Measurements from ENCODE around the gene TBC1D12.
"Not testable (repeated sequence)": the region's sequence is repeated elsewhere in the genome, so short reads cannot be mapped to it uniquely, and the experiment has no call there.

TBC1D12 gene

GRCh38 chr10:94402204-94402842, at the start of gene TBC1D12:
Gene TBC1D12 (plus strand): TSS chr10:94402541. CDS start chr10:94402614, 73 bp downstream.
- DNase-seq = peak; percentile 95 to 96

GRCh38 chr10:94353336-94353735, 49.0 kb upstream of the TBC1D12 start:
- DNase-seq = no peak

DNA sequence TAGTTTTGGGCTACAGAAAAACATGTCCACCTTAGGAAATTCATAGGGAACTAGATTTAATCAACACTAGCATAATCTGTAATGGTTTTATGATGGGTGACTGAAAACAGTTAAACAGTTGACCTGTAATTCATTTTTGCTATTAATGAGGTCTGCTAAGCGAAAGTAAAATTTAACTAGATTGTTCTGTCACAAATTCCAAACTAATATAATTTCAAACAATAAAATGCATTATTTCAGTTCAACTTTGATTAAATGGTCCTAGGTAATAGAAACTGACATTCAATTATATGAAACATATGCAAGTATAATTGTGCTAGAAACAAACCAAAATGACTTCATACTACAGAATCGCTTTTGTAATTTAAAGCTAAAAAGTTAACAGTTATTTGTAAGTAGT, 46.5 kb upstream of the TBC1D12 start:
- DNase-seq = no peak

DNA sequence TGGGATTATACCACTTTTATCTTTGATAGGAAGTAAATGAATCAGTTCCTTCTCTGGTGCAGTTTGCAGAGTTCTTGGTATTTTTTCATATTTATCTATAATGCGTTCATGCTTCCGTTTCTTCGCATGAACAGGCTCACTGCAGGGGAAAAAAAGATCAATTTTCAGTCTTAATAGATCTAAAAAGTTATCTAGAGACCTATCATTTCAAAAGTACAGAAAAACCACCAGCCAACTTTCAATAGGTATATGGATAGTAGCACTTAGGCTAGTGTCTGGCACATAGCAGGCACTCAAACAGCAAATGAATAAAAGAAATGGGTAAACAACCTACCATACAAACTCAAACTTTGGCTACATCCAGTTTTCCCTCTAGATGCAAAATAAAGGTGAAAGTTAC, 45.1 kb upstream of the TBC1D12 start:
- DNase-seq = no peak

DNA sequence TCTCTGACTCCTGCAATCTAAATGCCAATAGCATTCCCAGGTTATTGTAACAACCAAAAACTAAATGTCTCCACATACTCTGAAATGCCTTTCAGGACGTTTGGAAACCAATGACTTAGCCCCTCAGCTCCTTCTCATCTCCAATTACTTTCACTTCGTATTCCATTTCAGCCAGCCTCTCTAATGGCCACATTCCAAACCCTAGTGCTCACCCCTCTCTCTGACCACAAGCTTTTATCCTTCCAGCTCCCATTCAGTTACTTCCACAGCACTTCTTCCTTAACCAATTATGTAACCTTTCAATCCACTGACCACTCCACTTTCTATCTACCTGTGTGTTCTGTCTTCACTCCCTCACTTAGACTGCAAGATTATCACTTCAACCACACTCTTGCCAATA, 43.9 kb upstream of the TBC1D12 start:
- DNase-seq = no peak

DNA sequence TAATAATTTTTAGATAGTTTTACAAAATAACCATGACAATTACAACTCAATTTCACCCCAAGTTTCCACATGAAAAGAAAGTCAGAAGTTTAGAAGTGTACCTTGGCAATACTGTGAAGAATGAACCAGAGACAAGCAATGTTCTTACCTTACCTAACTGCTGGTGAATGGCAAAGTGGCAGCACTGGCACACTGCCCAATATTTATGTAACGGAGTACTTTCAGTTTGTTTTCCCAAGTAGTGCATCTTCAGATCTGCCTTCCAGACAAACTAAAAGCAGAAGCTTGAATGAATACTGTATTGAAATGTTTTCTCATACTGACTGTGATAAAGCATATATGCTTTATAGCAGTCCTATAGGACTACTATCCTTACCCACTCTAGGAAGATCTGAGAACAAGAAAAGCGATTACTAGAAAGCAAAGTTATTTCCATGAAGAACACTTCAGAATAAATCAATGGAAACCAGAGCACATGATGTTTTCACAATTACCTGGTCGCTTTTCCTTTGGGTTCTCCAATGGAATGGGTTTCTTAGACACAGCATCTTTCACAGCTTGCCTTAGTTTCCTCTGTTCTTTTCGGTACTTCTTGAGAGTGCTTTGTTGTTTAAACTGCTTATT, 41.1 kb upstream of the TBC1D12 start:
- peak in 1 of 2 experiments; percentile 4 for DNase-seq

DNA sequence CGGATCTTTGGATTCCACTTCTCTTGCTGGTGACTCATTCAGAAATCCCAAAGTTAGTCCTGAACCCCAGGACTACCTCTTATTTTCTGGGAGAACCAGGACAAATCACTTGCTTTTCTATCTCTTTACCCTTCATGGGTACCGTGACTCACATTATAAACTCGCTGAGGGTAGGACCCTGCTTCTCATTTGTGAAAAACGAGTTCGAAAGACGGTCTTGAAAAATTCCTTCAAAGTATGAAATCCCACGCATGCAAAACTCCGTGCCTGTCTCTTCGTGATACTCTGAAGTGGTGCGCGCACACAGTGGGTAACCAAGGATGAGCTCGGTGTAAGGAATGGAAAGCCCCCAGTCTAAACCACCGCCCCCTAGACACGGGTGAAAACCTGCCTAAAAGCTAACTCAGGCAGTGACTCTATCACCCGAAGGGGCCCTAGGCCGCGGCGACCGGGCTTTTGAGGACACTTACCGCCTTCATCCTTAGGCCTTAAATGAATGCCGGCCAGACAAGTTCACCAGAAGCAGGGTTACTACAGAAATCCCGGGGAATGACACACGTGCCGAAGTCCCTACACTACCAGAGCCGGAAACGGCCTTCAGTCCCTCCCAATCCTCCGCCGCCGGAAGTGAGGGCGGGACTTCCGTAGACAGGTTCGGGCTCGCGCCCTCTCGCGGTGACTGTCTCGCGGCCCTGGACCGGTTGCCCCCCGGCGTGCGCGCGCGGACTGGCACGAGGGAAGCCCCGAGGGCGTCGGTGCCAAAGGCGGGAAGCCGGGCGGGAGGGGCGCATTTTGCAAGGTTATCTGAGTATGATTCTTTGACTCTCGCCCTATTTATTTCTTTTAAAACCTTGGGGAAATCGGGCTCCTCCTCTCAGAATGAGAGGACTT, 39.7 kb upstream of the TBC1D12 start, which contains the start of gene NOC3L:
NOC3L (minus strand) TSS at position 580 of the 891 bp plus-strand sequence; CDS start at position 479, 101 bp downstream.
- peak; percentile 91 to 92 for DNase-seq

DNA sequence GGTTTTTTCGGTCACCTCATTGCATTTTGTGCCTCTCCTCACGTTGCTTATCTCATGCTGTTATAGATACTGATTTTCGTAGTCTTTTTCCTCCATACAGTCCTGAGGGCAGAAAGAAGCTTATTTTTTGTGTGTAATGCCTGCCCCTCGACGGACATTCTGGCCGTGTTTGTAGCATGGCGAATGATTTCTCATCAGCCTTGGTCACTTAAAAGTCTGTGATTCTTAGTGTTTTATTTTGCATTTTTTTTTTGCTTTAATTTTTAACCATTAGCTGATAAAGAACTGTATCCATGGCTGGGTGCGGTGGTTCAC, 39.1 kb upstream of the TBC1D12 start:
- no peak for DNase-seq

- no peak for DNase-seq
Observed at GRCh38 chr10:94364482-94364881, 37.9 kb upstream of the TBC1D12 start.

DNA sequence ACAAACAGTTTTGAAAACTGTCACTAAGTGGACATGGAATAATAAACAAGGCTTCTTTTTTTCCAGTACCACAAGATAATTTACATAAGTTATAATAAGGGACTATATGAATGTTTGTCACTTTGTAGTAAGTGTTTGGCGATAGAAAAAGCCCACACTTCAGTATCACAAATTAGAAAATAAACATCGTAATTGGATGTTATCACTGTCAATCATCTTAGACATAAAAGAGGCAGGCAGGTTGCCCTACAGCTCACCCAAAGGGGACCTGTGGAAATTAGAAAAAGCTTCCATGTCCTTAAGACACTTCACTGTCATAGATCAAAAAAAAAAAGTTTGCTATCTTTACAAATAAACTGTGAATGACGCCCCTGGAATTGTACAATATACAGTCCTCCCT, 36.0 kb upstream of the TBC1D12 start:
- DNase-seq = no peak

DNA sequence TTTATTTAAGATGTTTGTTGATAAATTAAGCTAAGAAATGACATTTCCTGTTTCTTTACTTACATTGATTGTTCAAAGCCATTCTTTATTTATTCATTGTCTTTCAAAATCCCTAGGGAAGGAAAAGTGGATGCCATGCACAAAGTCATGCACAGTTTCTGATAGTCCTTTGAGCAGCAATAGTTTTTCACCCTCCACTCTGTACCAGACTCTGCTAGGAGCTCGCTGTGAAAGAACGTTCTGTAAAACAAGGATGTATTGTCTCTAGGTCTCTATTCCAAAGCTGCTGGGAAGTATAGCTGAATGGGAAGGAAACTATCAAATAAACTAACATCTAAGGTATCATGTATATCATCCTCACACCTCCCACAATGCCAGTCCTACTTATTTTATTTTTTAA, 31.8 kb upstream of the TBC1D12 start:
- DNase-seq = no peak

DNA sequence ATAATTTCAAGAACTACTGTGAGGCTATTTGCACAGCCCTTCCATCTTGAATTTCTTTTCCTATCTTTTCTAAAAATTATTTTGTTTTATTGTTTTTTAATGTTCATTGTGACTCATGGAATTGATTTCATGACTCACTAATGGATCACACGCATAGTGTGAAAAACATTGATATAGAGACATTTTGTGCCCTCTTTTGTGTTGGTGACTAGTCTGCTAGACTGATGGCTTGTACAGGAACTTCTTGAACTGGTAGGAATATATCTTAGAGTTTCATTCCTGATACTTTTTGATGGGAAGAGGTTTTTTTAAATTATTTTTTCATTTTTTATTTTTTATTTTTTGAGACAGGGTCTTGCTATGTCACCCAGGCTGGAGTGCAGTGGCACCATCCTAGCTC, 27.0 kb upstream of the TBC1D12 start:
- no peak for DNase-seq

DNA sequence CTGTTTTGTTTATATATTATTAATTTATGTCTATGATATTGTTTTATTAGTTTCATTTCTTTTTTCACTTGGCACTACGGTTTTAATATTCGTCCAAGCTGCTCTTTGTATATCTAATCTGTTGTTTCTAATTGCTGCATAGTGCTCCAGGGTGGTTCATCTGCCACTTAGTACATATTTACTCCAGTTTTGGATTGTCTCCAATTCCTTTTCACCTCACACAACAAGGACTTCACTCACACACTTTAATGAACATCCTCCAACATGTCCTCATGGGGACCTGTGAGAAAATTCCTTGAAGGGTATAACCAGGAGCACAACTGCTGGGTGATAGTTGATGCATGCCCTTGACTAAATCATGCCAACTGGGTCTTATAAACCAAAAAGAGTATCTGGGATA, 25.5 kb upstream of the TBC1D12 start:
- no peak for DNase-seq

- no peak for DNase-seq
Observed at GRCh38 chr10:94383530-94383929, 18.8 kb upstream of the TBC1D12 start.

GRCh38 chr10:94385733-94386132, 16.6 kb upstream of the TBC1D12 start:
- not testable (repeated sequence) for DNase-seq

DNA sequence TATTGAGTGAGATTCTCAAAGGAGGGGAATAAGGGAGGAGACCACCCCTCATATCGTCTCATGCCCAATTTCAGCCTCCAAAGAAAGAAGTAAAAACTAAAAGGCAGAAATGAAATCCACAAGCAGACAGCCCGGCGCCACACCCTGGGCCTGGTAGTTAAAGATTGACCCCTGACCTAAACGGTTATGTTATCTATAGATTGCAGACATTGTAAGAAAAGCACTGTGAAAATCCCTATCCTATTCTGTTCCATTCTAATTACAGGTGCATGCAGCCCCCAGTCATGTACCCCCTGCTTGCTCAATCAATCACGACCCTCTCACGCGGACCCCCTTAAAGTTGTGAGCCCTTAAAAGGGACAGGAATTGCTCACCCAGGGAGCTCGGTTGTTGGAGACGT, 10.2 kb upstream of the TBC1D12 start:
- not testable (repeated sequence) for DNase-seq

GRCh38 chr10:94397549-94398370, 4.6 kb upstream of the TBC1D12 start:
- DNase-seq = no peak

DNA sequence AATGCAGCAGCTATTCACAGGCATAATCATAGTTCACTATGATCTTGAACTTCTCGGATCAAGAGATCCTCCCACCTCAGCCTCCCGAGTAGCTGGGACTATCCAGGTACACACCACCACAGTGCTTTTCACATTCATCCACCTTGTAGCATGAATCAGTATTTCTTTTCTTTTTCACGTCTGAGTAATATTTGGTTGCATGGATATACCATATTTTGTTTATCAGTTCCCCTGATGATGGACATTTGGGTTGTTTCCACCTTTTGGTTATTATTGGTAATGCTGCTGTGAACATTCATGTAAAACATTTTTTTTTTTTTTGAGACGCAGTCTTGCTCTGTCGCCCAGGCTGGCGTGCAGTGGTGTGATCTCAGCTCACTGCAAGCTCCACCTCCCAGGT, 3.6 kb upstream of the TBC1D12 start:
- DNase-seq = no peak

- DNase-seq = peak in 1 of 2 experiments; percentile 46
Observed at GRCh38 chr10:94402843-94403379, 570 bp downstream of the TBC1D12 start.

DNA sequence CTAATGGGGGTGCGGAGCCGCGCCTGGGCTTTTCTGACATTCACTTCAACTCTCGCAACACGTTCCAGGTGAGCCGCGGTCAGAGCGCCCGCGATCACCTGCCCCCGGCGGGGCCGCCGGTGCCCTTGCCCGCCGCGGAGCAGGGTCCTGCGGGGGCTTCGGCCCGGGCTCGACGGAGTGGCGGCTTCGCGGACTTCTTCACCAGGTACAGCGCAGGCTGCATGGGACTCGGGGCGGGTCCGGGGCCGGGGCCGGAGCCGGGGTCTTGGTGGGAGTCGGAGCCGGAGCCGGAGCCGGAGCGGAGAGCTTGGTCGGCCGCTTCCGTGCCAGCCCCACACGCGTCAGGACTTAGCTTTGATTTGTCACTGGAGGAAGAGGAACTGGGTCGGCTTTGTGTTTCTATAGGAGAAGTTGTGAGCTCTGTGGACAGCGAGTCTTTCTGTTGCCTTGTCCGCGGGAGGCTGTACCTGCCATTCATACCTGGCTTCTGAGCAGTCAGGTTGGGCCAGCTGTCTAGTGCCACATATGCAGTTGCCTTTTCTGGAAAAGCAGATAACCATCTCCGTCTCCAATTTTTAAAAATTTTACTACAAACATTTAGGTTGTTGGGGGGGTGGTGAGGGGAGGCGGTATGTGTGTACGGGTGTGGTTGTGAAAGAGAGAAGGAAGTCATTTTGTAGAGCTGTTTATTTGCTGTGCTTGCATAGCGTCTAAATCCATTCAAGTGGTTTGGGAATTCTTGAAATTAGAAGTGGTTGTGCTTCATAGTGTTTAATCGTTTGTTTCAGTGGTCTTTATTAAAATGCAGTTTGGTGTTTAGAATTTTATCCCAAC, 1.3 kb downstream of the TBC1D12 start:
- DNase-seq = peak; percentile 21 to 64

DNA sequence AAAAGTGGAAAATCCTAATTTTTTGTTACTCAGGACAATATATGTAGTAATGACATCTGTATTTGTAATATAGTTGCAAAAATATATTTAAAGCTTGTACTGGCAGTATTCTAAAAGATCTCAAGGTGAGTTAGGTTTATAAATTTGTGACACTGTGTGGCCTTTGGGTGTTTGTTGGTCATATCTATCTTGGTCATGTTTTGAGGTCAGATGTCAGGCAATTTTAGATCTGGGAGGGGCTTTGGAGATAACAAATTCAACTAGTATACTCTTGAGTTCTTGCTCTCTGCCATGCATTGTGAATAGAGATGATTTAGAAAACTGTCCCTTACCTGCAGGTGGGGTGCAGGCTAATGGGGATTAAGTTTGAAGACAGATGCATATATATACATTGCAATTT, 3.1 kb downstream of the TBC1D12 start:
- no peak for DNase-seq

- no peak for DNase-seq
Observed at GRCh38 chr10:94407668-94408067, 5.3 kb downstream of the TBC1D12 start.

Measured in SHP77 (cell line).